GM21515 (cell line): ENCODE results near the gene FARS2.

Experiments
- ATAC-seq: cut with Tn5 transposase; IDR thresholded peaks from one replicate; pipeline ENCODE4 v1.9.1; 2021; ENCODE audit not compliant: unreplicated experiment

Gene FARS2

DNA sequence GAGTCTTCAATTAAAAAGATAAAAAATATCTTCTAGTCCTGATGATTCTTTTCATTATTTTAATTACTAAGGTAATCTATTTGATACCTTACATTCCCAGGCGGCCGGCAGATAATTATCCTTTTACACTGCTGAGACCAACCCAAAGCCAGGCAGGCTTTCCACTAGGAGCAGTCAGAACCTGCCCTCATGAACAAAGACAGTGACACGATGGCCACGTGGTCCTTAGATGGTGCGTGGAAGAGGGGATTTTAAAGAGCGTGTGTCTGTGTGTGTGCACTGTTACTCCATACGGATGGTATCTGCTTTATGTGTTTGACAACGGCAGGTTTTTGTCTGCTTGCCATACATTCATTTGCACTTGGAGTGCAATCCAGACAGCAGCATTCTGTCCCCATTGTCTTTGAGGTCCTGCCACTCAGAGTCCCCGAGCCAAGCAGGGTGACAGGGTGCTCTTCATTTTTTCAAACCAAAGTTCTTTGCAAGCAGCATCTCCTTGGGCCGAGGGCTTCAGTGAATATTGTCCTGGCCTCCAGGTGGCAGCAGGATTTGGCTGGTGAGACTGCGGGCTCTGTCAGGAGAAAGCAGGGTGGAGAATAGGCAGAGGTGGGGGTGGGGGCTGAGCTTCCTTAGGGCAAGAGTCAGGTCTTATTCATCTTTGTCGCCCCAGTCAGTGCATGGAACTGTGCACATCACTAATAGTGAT, 484.9 kb downstream of the FARS2 start:
- ATAC-seq: no peak

DNA sequence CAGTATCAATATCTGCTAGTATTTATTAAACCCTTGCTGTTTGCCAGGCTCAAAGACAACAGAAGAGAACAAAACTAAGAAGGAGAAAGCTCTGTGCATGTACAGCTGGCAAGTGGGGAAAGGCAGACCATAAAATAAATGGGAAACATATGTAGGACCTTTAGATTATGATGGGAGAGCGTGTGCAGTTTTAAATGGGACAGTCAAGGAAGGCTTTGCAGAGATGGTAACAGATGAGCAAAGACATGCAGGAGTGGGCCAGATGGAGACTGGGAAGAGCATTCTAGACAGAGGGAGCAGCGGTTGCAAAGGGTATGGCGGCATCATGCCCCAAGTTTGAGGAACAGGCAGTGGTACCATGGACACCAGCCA, 485.4 kb downstream of the FARS2 start:
- ATAC-seq: no peak

DNA sequence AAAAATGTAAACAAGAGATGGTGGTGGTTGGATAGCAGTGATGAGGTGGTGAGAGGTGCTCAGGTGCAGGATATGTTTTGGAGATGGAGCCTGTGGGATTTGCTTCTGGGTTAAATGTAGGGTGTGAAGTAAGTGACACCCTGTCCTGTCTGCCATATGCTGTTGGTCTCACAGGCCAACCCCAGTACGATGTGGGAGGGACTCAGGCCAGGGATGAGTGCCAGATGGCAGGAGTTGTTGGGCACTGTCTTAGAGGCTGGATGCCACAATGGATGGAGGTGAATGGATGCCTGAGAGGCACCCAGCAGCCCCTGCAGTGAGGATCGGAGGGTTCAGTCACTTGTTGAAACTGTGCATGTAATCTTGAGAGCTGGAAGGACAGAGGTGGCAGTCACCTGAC, 486.1 kb downstream of the FARS2 start:
- ATAC-seq: no peak

GRCh38 chr6:5749016-5749650, 487.8 kb downstream of the FARS2 start:
- ATAC-seq: no peak

GRCh38 chr6:5749651-5750215, 488.4 kb downstream of the FARS2 start:
- ATAC-seq: no peak

GRCh38 chr6:5751525-5752390, 490.4 kb downstream of the FARS2 start:
- no peak for ATAC-seq

DNA sequence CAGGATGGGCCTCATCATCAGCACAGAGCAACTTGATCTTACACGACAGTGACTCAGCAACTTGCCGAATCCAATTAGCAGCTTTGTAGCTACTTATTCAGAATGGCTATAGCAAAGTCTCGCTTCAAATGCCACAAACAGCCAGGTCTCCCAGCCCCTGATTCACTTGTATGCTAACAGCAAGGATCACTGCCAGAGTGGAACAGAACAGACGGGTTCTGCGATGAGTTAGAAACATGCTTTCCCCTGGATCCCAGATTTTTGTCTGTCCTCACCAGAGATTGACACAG, 491.0 kb downstream of the FARS2 start:
- no peak for ATAC-seq

GRCh38 chr6:5753209-5753608, 491.9 kb downstream of the FARS2 start:
- no peak for ATAC-seq

- no peak for ATAC-seq
Observed at GRCh38 chr6:5754904-5755303, 493.6 kb downstream of the FARS2 start.

DNA sequence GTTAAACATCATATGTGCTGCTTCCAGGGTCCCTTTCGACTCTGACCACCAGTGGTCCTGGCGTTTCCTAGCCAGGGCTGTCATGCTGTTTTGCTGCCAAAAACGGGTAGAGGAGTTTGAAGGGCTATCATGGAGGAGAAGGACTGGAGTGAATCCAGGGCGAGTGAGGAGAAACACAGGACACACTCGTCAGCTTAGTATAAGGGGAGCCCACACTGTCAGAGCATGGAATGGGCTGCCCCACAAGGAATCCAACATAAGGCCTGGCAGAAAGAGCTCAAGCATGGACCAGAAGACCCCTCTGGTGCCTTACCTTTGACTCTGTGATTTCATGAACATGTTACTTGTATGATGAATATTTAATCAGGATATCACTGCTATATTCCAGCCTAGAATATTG, 498.3 kb downstream of the FARS2 start:
- no peak for ATAC-seq

- ATAC-seq: no peak
Observed at GRCh38 chr6:5761370-5761769, 500.1 kb downstream of the FARS2 start.

DNA sequence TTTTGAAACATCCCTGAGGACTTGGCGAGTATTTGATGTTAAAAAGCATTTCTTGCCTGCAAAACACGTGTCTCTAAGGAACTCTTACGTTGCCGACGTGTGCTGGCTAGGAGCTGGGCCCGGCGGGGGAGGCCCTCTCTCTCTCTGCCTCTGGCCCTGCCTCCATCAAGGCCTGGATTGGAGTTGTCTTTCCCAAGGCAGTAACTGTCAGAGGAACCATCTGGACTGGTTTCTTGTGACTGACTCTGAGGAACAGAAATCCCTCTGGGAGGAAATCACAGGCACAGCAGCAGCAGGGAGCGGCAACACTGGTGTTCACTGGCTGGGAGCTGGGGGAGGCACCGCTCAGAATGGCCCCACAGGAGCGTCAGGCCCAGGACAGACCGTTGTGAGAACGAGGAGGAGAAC, 501.3 kb downstream of the FARS2 start:
- ATAC-seq: no peak

- no peak for ATAC-seq
Observed at GRCh38 chr6:5763407-5763806, 502.1 kb downstream of the FARS2 start.

DNA sequence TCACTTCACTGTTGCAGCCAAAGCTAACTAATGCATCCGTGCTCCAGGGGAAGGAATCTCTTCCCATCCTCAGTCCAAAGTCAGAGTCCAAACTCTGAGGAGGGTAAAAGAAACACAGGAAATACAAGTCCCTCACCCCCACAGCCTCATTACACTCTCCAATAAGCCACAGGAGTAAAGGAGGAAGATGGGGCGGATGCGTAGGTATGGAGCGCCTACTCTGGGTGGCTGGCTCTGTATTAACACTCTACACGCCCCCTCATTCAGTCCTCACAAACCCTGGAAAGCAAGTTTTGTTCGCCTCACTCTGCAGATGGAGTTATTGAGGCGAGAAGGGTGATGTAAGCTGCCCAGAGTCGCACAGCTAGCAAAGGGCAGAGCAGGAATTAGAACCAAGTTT, 502.6 kb downstream of the FARS2 start:
- ATAC-seq: no peak

DNA sequence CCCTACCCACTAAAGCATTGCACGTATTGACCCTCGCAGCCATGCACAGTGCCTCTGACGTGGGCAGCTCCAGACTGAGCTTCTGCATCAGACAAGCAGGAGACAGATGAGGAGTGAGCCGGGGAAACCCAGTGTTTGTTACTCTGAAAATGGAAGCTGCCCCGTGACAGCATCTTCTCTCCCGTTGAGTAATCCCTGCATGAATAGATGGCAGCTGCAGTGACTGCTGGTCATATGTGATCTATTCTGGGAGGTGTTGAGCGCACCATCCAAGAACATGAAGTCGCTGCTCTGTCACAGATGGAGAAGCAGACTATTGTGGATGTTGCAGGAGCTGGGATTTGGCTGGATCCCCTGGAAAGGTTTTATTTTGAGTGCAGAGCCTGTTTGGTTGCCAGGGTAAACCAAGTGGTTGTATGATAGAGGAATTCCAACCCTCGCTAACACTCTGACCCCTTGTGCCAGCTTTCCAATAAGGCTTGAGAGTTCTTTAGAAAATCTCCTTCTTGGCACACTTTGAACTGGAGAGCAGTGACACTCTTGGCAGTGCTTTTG, 503.2 kb downstream of the FARS2 start:
- no peak for ATAC-seq

- no peak for ATAC-seq
Observed at GRCh38 chr6:5765141-5765760, 503.9 kb downstream of the FARS2 start.

DNA sequence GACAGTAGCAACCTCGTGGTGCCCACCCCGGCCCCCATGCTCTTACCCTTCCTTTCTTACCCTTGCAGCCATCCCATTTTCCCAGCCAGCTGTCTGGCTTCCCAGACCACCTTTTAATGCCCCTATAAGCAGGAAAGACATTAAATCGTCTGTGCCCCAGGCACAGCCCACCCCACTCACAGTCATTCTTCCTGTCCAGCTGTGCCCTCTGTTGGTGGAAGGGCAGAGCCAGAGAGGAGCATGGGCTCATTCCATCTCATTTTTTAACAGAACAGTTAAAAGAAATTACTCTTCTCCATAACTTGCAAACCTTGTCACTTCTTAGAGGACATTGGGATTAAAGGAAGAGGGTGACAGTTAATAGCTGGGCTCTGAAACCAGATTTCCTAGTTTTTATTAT, 504.9 kb downstream of the FARS2 start:
- no peak for ATAC-seq

GRCh38 chr6:5767471-5767870, 506.2 kb downstream of the FARS2 start:
- no peak for ATAC-seq

DNA sequence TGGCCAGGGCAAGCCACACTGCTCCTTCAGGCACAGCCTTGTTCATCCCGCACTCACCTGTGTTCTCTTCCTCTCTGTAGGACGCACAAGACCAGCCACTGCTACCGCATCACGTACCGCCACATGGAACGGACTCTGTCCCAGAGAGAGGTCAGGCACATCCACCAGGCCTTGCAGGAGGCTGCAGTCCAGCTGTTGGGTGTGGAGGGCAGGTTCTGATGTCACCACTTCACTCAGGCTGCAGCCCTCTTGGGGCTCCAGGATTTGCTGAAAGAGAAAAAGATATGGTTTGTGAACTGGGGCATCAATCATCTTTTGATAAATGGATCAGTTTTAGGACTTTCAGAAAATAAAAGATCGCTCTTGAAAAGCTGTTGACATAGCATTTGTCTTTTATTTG, 509.9 kb downstream of the FARS2 start:
- ATAC-seq: no peak

DNA sequence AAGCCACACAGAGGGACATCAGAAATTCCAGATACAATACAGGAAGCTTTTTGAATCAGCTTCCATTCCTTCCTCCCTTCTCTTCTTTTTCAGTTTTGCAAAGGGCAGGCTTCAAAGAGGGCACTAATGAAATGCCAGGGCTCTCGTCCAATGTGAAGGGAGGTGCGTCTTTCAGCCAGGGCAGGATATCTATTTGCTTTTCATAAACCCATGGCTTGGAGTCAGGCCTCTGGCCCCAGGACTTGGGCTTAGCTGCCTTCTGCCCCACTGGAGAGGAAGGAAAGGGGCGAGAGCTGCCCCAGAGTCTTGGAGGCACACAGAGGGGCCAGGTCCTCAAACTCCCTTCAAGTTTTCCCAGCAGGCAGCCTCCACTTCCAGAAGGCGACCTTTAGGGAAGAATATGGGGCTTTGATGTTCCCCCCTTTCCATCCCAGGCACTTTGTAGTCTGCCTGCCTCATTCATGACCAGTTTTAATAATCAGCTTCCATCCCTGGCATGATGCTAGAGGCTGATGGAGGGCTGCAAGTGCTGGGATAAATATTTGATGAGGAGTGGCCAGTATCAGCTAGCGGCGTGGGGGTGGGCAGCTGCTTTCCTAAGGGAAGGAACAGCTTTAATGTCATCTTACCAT, 510.6 kb downstream of the FARS2 start:
- ATAC-seq: no peak
